Measurements from ENCODE around the gene ZNF142.

Gene ZNF142

GRCh38 chr2:218671097-218671653, 11.8 kb upstream of the ZNF142 start:
- Histone ChIP-seq H3K27me3 (ENCODE audit: insufficient read depth, low read length) (no peaks in the 10 kb centered on the region), H2BK12ac (ENCODE audit: low read length) (peak overlapping the region; percentile 2), H3K4ac (ENCODE audit: low read depth, low read length) (peak overlapping the region; percentile 3), H3K4me3 (ENCODE audit: low read depth, low read length) (peak overlapping the region; percentile 98), H3K18ac (ENCODE audit: low read length) (peak overlapping the region; percentile 12), H2BK120ac (ENCODE audit: insufficient read depth, low read length, poor library complexity) (no peak overlapping the region), H2BK5ac (ENCODE audit: low read depth, low read length, poor library complexity) (no peak overlapping the region), H3K79me1 (ENCODE audit: low read length) (peaks cover 8% of the 10 kb centered on the region), H3K4me2 (ENCODE audit: low read length) (peak overlapping the region; percentile 71), H3K79me2 (ENCODE audit: control insufficient read depth, insufficient read depth, low read length, poor library complexity) (no peaks in the 10 kb centered on the region), H3K27ac (ENCODE audit: low read depth, low read length) (peak overlapping the region; percentile 5), H3K4me1 (ENCODE audit: control insufficient read depth in 1 of 2, insufficient read depth in 2 of 2, low read length in 2 of 2) (peaks cover 0 to 11% of the 10 kb centered on the region in 2 experiments), H3K23ac (ENCODE audit: low read length) (no peak overlapping the region), H3K36me3 (ENCODE audit: control insufficient read depth in 1 of 2, insufficient read depth in 2 of 2, low read length in 2 of 2) (peaks cover 9 to 20% of the 10 kb centered on the region in 2 experiments), H2AFZ (ENCODE audit: insufficient read depth, low read length, poor library complexity) (peak overlapping the region; percentile 9), H3K9me3 (ENCODE audit: insufficient read depth, low read depth, low read length) (no peaks in the 10 kb centered on the region), H4K12ac (ENCODE audit: low read depth, low read length) (peak overlapping the region; percentile 4), H3K9ac (ENCODE audit: low read length) (peak overlapping the region; percentile 89), H4K8ac (ENCODE audit: low read depth, low read length) (peak overlapping the region; percentile 79), H3K14ac (ENCODE audit: low read length) (peak overlapping the region; percentile 23), H4K91ac (ENCODE audit: low read depth, low read length) (peak overlapping the region; percentile 3), H2AK5ac (ENCODE audit: low read length) (peak overlapping the region; percentile 48)
- peak; percentile 12 to 53 for DNase-seq
- WGBS (ENCODE audit: extremely low coverage, insufficient coverage, insufficient read length): no CpG with 5 or more reads among the region's 12 CpGs

GRCh38 chr2:218664653-218665052, 5.2 kb upstream of the ZNF142 start:
- H3K79me2 ChIP-seq (ENCODE audit: control insufficient read depth, insufficient read depth, low read length, poor library complexity): no peaks in the 10 kb centered on the region
- no peak overlapping the region for H4K91ac ChIP-seq (ENCODE audit: low read depth, low read length)
- H4K12ac ChIP-seq (ENCODE audit: low read depth, low read length): no peak overlapping the region
- no peak overlapping the region for H3K14ac ChIP-seq (ENCODE audit: low read length)
- no peak overlapping the region for H2BK5ac ChIP-seq (ENCODE audit: low read depth, low read length, poor library complexity)
- no peak overlapping the region for H3K23ac ChIP-seq (ENCODE audit: low read length)
- no peak overlapping the region for H3K9ac ChIP-seq (ENCODE audit: low read length)
- no peak overlapping the region for H3K4ac ChIP-seq (ENCODE audit: low read depth, low read length)
- no peak overlapping the region for H3K4me2 ChIP-seq (ENCODE audit: low read length)
- H3K4me3 ChIP-seq (ENCODE audit: low read depth, low read length): no peak overlapping the region
- no peaks in the 10 kb centered on the region for H3K27me3 ChIP-seq (ENCODE audit: insufficient read depth, low read length)
- no peak overlapping the region for H2BK12ac ChIP-seq (ENCODE audit: low read length)
- H3K4me1 ChIP-seq (ENCODE audit: control insufficient read depth in 1 of 2, insufficient read depth in 2 of 2, low read length in 2 of 2): peaks cover 3 to 4% of the 10 kb centered on the region in 2 experiments
- no peak overlapping the region for H4K8ac ChIP-seq (ENCODE audit: low read depth, low read length)
- no peak overlapping the region for H2AFZ ChIP-seq (ENCODE audit: insufficient read depth, low read length, poor library complexity)
- no peak overlapping the region for H2AK5ac ChIP-seq (ENCODE audit: low read length)
- no peak overlapping the region for H3K18ac ChIP-seq (ENCODE audit: low read length)
- no CpG with 5 or more reads among the region's 7 CpGs for WGBS (ENCODE audit: extremely low coverage, insufficient coverage, insufficient read length)
- peaks cover 51 to 61% of the 10 kb centered on the region in 2 experiments for H3K36me3 ChIP-seq (ENCODE audit: control insufficient read depth in 1 of 2, insufficient read depth in 2 of 2, low read length in 2 of 2)
- no peak overlapping the region for H3K27ac ChIP-seq (ENCODE audit: low read depth, low read length)
- no peaks in the 10 kb centered on the region for H3K79me1 ChIP-seq (ENCODE audit: low read length)
- DNase-seq: no peak
- no peaks in the 10 kb centered on the region for H3K9me3 ChIP-seq (ENCODE audit: insufficient read depth, low read depth, low read length)
- H2BK120ac ChIP-seq (ENCODE audit: insufficient read depth, low read length, poor library complexity): no peak overlapping the region

- Histone ChIP-seq H3K27ac (ENCODE audit: low read depth, low read length) (no peak overlapping the region), H2BK120ac (ENCODE audit: insufficient read depth, low read length, poor library complexity) (no peak overlapping the region), H3K23ac (ENCODE audit: low read length) (no peak overlapping the region), H3K4me3 (ENCODE audit: low read depth, low read length) (no peak overlapping the region), H3K27me3 (ENCODE audit: insufficient read depth, low read length) (no peaks in the 10 kb centered on the region), H3K4ac (ENCODE audit: low read depth, low read length) (no peak overlapping the region), H3K18ac (ENCODE audit: low read length) (no peak overlapping the region), H4K91ac (ENCODE audit: low read depth, low read length) (no peak overlapping the region), H3K9ac (ENCODE audit: low read length) (no peak overlapping the region), H3K4me2 (ENCODE audit: low read length) (no peak overlapping the region), H3K79me2 (ENCODE audit: control insufficient read depth, insufficient read depth, low read length, poor library complexity) (peaks cover 3% of the 10 kb centered on the region), H2AFZ (ENCODE audit: insufficient read depth, low read length, poor library complexity) (no peak overlapping the region), H2AK5ac (ENCODE audit: low read length) (no peak overlapping the region), H4K8ac (ENCODE audit: low read depth, low read length) (no peak overlapping the region), H3K79me1 (ENCODE audit: low read length) (peaks cover 5% of the 10 kb centered on the region), H3K4me1 (ENCODE audit: control insufficient read depth in 1 of 2, insufficient read depth in 2 of 2, low read length in 2 of 2) (peaks cover 3 to 4% of the 10 kb centered on the region in 2 experiments), H4K12ac (ENCODE audit: low read depth, low read length) (no peak overlapping the region), H3K36me3 (ENCODE audit: control insufficient read depth in 1 of 2, insufficient read depth in 2 of 2, low read length in 2 of 2) (peaks cover 51 to 61% of the 10 kb centered on the region in 2 experiments), H3K9me3 (ENCODE audit: insufficient read depth, low read depth, low read length) (no peaks in the 10 kb centered on the region), H3K14ac (ENCODE audit: low read length) (no peak overlapping the region), H2BK5ac (ENCODE audit: low read depth, low read length, poor library complexity) (no peak overlapping the region), H2BK12ac (ENCODE audit: low read length) (no peak overlapping the region)
- WGBS (ENCODE audit: extremely low coverage, insufficient coverage, insufficient read length): no CpG with 5 or more reads among the region's 15 CpGs
- DNase-seq: no peak
Observed at GRCh38 chr2:218663901-218664300, 4.5 kb upstream of the ZNF142 start.

GRCh38 chr2:218662827-218663226, 3.4 kb upstream of the ZNF142 start:
- Histone ChIP-seq H3K4me1 (ENCODE audit: control insufficient read depth in 1 of 2, insufficient read depth in 2 of 2, low read length in 2 of 2) (peaks cover 3 to 4% of the 10 kb centered on the region in 2 experiments), H4K8ac (ENCODE audit: low read depth, low read length) (no peak overlapping the region), H3K23ac (ENCODE audit: low read length) (no peak overlapping the region), H2AK5ac (ENCODE audit: low read length) (no peak overlapping the region), H3K36me3 (ENCODE audit: control insufficient read depth in 1 of 2, insufficient read depth in 2 of 2, low read length in 2 of 2) (peaks cover 48 to 57% of the 10 kb centered on the region in 2 experiments), H3K4me3 (ENCODE audit: low read depth, low read length) (no peak overlapping the region), H2BK120ac (ENCODE audit: insufficient read depth, low read length, poor library complexity) (no peak overlapping the region), H3K9ac (ENCODE audit: low read length) (no peak overlapping the region), H2AFZ (ENCODE audit: insufficient read depth, low read length, poor library complexity) (no peak overlapping the region), H3K27me3 (ENCODE audit: insufficient read depth, low read length) (no peaks in the 10 kb centered on the region), H3K18ac (ENCODE audit: low read length) (no peak overlapping the region), H3K9me3 (ENCODE audit: insufficient read depth, low read depth, low read length) (no peaks in the 10 kb centered on the region), H3K14ac (ENCODE audit: low read length) (no peak overlapping the region), H3K4me2 (ENCODE audit: low read length) (no peak overlapping the region), H3K79me1 (ENCODE audit: low read length) (peaks cover 6% of the 10 kb centered on the region), H3K4ac (ENCODE audit: low read depth, low read length) (no peak overlapping the region), H2BK5ac (ENCODE audit: low read depth, low read length, poor library complexity) (no peak overlapping the region), H4K91ac (ENCODE audit: low read depth, low read length) (no peak overlapping the region), H3K79me2 (ENCODE audit: control insufficient read depth, insufficient read depth, low read length, poor library complexity) (peaks cover 4% of the 10 kb centered on the region), H4K12ac (ENCODE audit: low read depth, low read length) (no peak overlapping the region), H3K27ac (ENCODE audit: low read depth, low read length) (no peak overlapping the region), H2BK12ac (ENCODE audit: low read length) (no peak overlapping the region)
- WGBS (ENCODE audit: extremely low coverage, insufficient coverage, insufficient read length): no CpG with 5 or more reads among the region's 10 CpGs
- no peak for DNase-seq
